Bronchial epithelial cell (primary cell): Measurements from ENCODE around the gene CD68. TPM values are rescaled to one million over a fixed set of nuclear protein-coding genes. Genes with fewer than 3 reads are reported as not detected.

Source experiments
- DNase-seq: peaks from one replicate; pipeline ENCODE4 v3.0.0-alpha.2; 2010; ENCODE audit warnings: low read depth
- FAIRE-seq: peaks from 2 replicates; lab custom pipeline; 2011; peaks lifted over from hg19 to GRCh38; lab: Jason Lieb, UNC
- H3K27me3 ChIP-seq: 2 replicates; pipeline ENCODE4 v1.5.1; 2011; ENCODE audit warnings: low read length; ENCODE audit not compliant: control insufficient read depth, insufficient read depth
- H3K36me3 ChIP-seq: 2 replicates; pipeline ENCODE4 v1.5.1; 2011; ENCODE audit warnings: low read length; ENCODE audit not compliant: control insufficient read depth, insufficient read depth
- H3K4me3 ChIP-seq: 2 replicates; pipeline ENCODE4 v1.5.1; 2011; ENCODE audit warnings: mild to moderate bottlenecking, low read depth, low read length, control low read depth
- CTCF ChIP-seq: IDR thresholded peaks from 2 replicates; pipeline ENCODE4 v1.5.1; 2011; ENCODE audit warnings: mild to moderate bottlenecking, moderate library complexity, low read length, control low read depth, inconsistent platforms; ENCODE audit not compliant: insufficient read depth, severe bottlenecking
- total RNA-seq: library from RNA; depleted of rRNA; stranded (reverse); fragments of >200 nt; gene quantifications from 2 replicates; pipeline ENCODE4 v1.2.1, GENCODE V29; 2014

CD68 gene
- total RNA-seq, 1 donor from 2014 or later, result 11.3 TPM

- Histone ChIP-seq H3K36me3 (no peaks in the 10 kb centered on the region), H3K4me3 (no peak overlapping the region), H3K27me3 (no peaks in the 10 kb centered on the region)
- TF ChIP-seq CTCF, result no peak
- FAIRE-seq (no peak), DNase-seq (no peak)
Measured at GRCh38 chr17:7544911-7545310, 34.5 kb upstream of the CD68 start.

GRCh38 chr17:7548585-7549400 is 30.6 kb upstream of the CD68 start, which contains the start of gene TNFSF12:
Gene TNFSF12 (plus strand): TSS chr17:7549058. CDS start chr17:7549154, 96 bp downstream.
- H3K27me3 ChIP-seq, result no peaks in the 10 kb centered on the region
- no peak for FAIRE-seq
- DNase-seq, result peak; percentile 11

GRCh38 chr17:7549401-7550055 is 29.9 kb upstream of the CD68 start:
- no peak for DNase-seq
- FAIRE-seq, result no peak
- no peaks in the 10 kb centered on the region for H3K27me3 ChIP-seq
- no peak for TF ChIP-seq CTCF
- H3K36me3 ChIP-seq, result no peaks in the 10 kb centered on the region
- H3K4me3 ChIP-seq, result peak overlapping the region; percentile 44

More at GRCh38 chr17:7548585-7549400, 30.6 kb upstream of the CD68 start, which contains the start of gene TNFSF12:
- Histone ChIP-seq H3K4me3 (peak within 1 kb of the TSS; percentile 44), H3K36me3 (no peaks in the 10 kb centered on the region)
- no peak for TF ChIP-seq CTCF

- H3K27me3 ChIP-seq, result no peaks in the 10 kb centered on the region
- no peak for TF ChIP-seq CTCF
- DNase-seq, result no peak
- no peak overlapping the region for H3K4me3 ChIP-seq
- H3K36me3 ChIP-seq, result no peaks in the 10 kb centered on the region
- FAIRE-seq, result no peak
Measured at GRCh38 chr17:7550344-7550743, 29.1 kb upstream of the CD68 start.

- Histone ChIP-seq H3K36me3 (no peaks in the 10 kb centered on the region), H3K4me3 (no peak overlapping the region), H3K27me3 (no peaks in the 10 kb centered on the region)
- DNase-seq (no peak), FAIRE-seq (no peak)
- TF ChIP-seq CTCF, result no peak
Measured at GRCh38 chr17:7551396-7551795, 28.0 kb upstream of the CD68 start.
